IPS-20b (cell line): ENCODE measurements around the gene ANGPTL4.
"Not testable (repeated sequence)": the region's sequence is repeated elsewhere in the genome, so short reads cannot be mapped to it uniquely, and the experiment has no call there.

Experiments
- H3K27ac ChIP-seq: one replicate; pipeline ENCODE4 v1.5.1; 2013; ENCODE audit warnings: low read length
- H3K27me3 ChIP-seq: 2 replicates; pipeline ENCODE4 v1.6.1; 2013; ENCODE audit warnings: mild to moderate bottlenecking, low read length, inconsistent platforms; ENCODE audit not compliant: insufficient read depth
- H3K36me3 ChIP-seq: 2 replicates; pipeline ENCODE4 v1.6.1; 2013; ENCODE audit warnings: low read depth, mild to moderate bottlenecking, inconsistent platforms, low read length, moderate library complexity; ENCODE audit not compliant: insufficient read depth
- H3K4me1 ChIP-seq: 2 replicates; pipeline ENCODE4 v1.6.1; 2013; ENCODE audit warnings: mild to moderate bottlenecking, control low read depth, inconsistent platforms, low read length, moderate library complexity; ENCODE audit not compliant: insufficient read depth
- H3K4me3 ChIP-seq: 2 replicates; pipeline ENCODE4 v1.5.1; 2013; ENCODE audit warnings: mild to moderate bottlenecking, low read length, inconsistent platforms
- H3K9ac ChIP-seq: 2 replicates; pipeline ENCODE4 v1.6.1; 2013; ENCODE audit warnings: low read depth, mild to moderate bottlenecking, inconsistent platforms, low read length, moderate library complexity
- H3K9me3 ChIP-seq: 2 replicates; pipeline ENCODE4 v1.6.1; 2013; ENCODE audit warnings: mild to moderate bottlenecking, low read depth, low read length, inconsistent platforms; ENCODE audit not compliant: insufficient read depth

The ANGPTL4 gene

GRCh38 chr19:8363803-8364771 lies at the start of gene ANGPTL4:
Gene ANGPTL4, plus strand, starts transcription at chr19:8364155. Its CDS starts 167 bp downstream, at chr19:8364322.
- no peaks in the 10 kb centered on the region for H3K9me3 ChIP-seq
- peak within 1 kb of the TSS; percentile 73 for H3K4me3 ChIP-seq
- H3K27ac ChIP-seq: no peak within 1 kb of the TSS
- H3K9ac ChIP-seq: peak within 1 kb of the TSS; percentile 48; the same call in 1 of the 2 replicates
- H3K36me3 ChIP-seq: no peaks in the 10 kb centered on the region
- H3K27me3 ChIP-seq: peaks cover 54% of the 10 kb centered on the region
- H3K4me1 ChIP-seq: peaks cover 6% of the 10 kb centered on the region; the same call in 1 of the 2 replicates

GRCh38 chr19:8314981-8315640 lies 48.8 kb upstream of the ANGPTL4 start:
- not testable (repeated sequence) for H3K4me1 ChIP-seq, H3K27me3 ChIP-seq, H3K4me3 ChIP-seq, H3K27ac ChIP-seq, H3K9me3 ChIP-seq, H3K9ac ChIP-seq
- H3K36me3 ChIP-seq: peaks cover 54% of the 10 kb centered on the region

- no peak overlapping the region for H3K4me3 ChIP-seq
- H3K4me1 ChIP-seq: peaks cover 4% of the 10 kb centered on the region; the same call in 1 of the 2 replicates
- H3K27me3 ChIP-seq: no peaks in the 10 kb centered on the region
- H3K9ac ChIP-seq: peak overlapping the region; percentile 59; the same call in 1 of the 2 replicates
- H3K36me3 ChIP-seq: peaks cover 43% of the 10 kb centered on the region
- H3K27ac ChIP-seq: peak overlapping the region; percentile 33
- H3K9me3 ChIP-seq: no peaks in the 10 kb centered on the region
Observed at GRCh38 chr19:8316351-8317125, 47.4 kb upstream of the ANGPTL4 start.

- H3K4me3 ChIP-seq, H3K9ac ChIP-seq, H3K27ac ChIP-seq, H3K27me3 ChIP-seq, H3K9me3 ChIP-seq: not testable (repeated sequence)
- Histone ChIP-seq H3K36me3 (peaks cover 50% of the 10 kb centered on the region), H3K4me1 (peaks cover 13% of the 10 kb centered on the region; the same call in 1 of the 2 replicates)
Observed at GRCh38 chr19:8318835-8319234, 45.1 kb upstream of the ANGPTL4 start.

GRCh38 chr19:8319807-8320520 lies 44.0 kb upstream of the ANGPTL4 start:
- H3K9me3 ChIP-seq: no peaks in the 10 kb centered on the region
- H3K4me3 ChIP-seq: peak overlapping the region; percentile 93
- no peak overlapping the region for H3K27ac ChIP-seq
- no peaks in the 10 kb centered on the region for H3K27me3 ChIP-seq
- H3K9ac ChIP-seq: peak overlapping the region; percentile 98
- H3K36me3 ChIP-seq: peaks cover 45% of the 10 kb centered on the region
- H3K4me1 ChIP-seq: peaks cover 13% of the 10 kb centered on the region; the same call in 1 of the 2 replicates

- peak overlapping the region; percentile 72 for H3K27ac ChIP-seq
- H3K36me3 ChIP-seq: peaks cover 38% of the 10 kb centered on the region
- H3K4me1 ChIP-seq: peaks cover 13% of the 10 kb centered on the region; the same call in 1 of the 2 replicates
- H3K4me3 ChIP-seq: peak overlapping the region; percentile 93
- no peaks in the 10 kb centered on the region for H3K9me3 ChIP-seq
- H3K9ac ChIP-seq: peak overlapping the region; percentile 98
- no peaks in the 10 kb centered on the region for H3K27me3 ChIP-seq
Observed at GRCh38 chr19:8320564-8321066, 43.3 kb upstream of the ANGPTL4 start.

- Histone ChIP-seq H3K27me3 (no peaks in the 10 kb centered on the region), H3K4me3 (peak within 1 kb of the TSS; percentile 93), H3K9ac (peak within 1 kb of the TSS; percentile 98), H3K36me3 (peaks cover 32% of the 10 kb centered on the region), H3K27ac (peak within 1 kb of the TSS; percentile 90), H3K4me1 (peaks cover 13% of the 10 kb centered on the region; the same call in 1 of the 2 replicates), H3K9me3 (no peaks in the 10 kb centered on the region)
Observed at GRCh38 chr19:8321067-8321985, 42.6 kb upstream of the ANGPTL4 start, which contains the start of the genes NDUFA7 and RPS28. Gene NDUFA7, minus strand, starts transcription at chr19:8321375. Its CDS starts 17 bp downstream, at chr19:8321358. Gene RPS28, plus strand, starts transcription at chr19:8321496. Its CDS starts 35 bp downstream, at chr19:8321531.

GRCh38 chr19:8321986-8322637 lies 41.8 kb upstream of the ANGPTL4 start:
- H3K4me3 ChIP-seq: peak overlapping the region; percentile 93
- peak overlapping the region; percentile 90 for H3K27ac ChIP-seq
- peaks cover 29% of the 10 kb centered on the region for H3K36me3 ChIP-seq
- no peaks in the 10 kb centered on the region for H3K27me3 ChIP-seq
- no peaks in the 10 kb centered on the region for H3K9me3 ChIP-seq
- H3K4me1 ChIP-seq: peaks cover 9% of the 10 kb centered on the region; the same call in 1 of the 2 replicates
- H3K9ac ChIP-seq: peak overlapping the region; percentile 98

GRCh38 chr19:8322638-8322997 lies 41.3 kb upstream of the ANGPTL4 start:
- peak overlapping the region; percentile 79 for H3K27ac ChIP-seq

More at GRCh38 chr19:8322638-8322997, 41.3 kb upstream of the ANGPTL4 start:
- Histone ChIP-seq H3K27me3 (no peaks in the 10 kb centered on the region), H3K4me1 (peaks cover 9% of the 10 kb centered on the region; the same call in 1 of the 2 replicates), H3K9ac (peak overlapping the region; percentile 98; the same call in 1 of the 2 replicates), H3K4me3 (peak overlapping the region; percentile 93), H3K36me3 (peaks cover 28% of the 10 kb centered on the region), H3K9me3 (no peaks in the 10 kb centered on the region)
